ENCODE data around the gene PEPD. TPM values are rescaled to one million over a fixed set of nuclear protein-coding genes. Genes with fewer than 3 reads are reported as not detected.
A peak's percentile ranks its signal among the peaks of the same experiment; 100 is the strongest.

Gene PEPD
- total RNA-seq, 4 donors from 2014 or later = 40.1 to 61.4 (median 53.4) TPM

GRCh38 chr19:33513424-33513823, 8.2 kb downstream of the PEPD start:
- Histone ChIP-seq H3K27me3 (no peaks in the 10 kb centered on the region), H3K4me3 (no peak overlapping the region), H3K36me3 (peaks cover 0 to 37% (median 0%) of the 10 kb centered on the region in 3 donors), H3K9me3 (no peaks in the 10 kb centered on the region), H3K27ac (no peak overlapping the region), H3K4me1 (peaks cover 10 to 38% (median 11%) of the 10 kb centered on the region in 3 donors)
- TF ChIP-seq POLR2A (IDR thresholded peaks at IDR 0.05) = no peak
- TF ChIP-seq CTCF (IDR thresholded peaks at IDR 0.05) = no peak
- WGBS, 2 donors = 87 to 88% methylated on average over 9 of the region's 9 CpGs
- intact Hi-C loops (cut with DNase I) = no loop called here
- no peak for DNase-seq

- Histone ChIP-seq H3K36me3 (peaks cover 0 to 40% (median 0%) of the 10 kb centered on the region in 3 donors), H3K4me3 (no peak overlapping the region), H3K27ac (no peak overlapping the region), H3K9me3 (no peaks in the 10 kb centered on the region), H3K27me3 (no peaks in the 10 kb centered on the region), H3K4me1 (peaks cover 10 to 41% (median 19%) of the 10 kb centered on the region in 3 donors)
- intact Hi-C loops (cut with DNase I) = no loop called here
- DNase-seq = no peak
- WGBS, 2 donors = 91 to 98% methylated on average over 6 to 14 of the region's 23 CpGs
- TF ChIP-seq CTCF (IDR thresholded peaks at IDR 0.05) = no peak
- no peak for TF ChIP-seq POLR2A (IDR thresholded peaks at IDR 0.05)
Observed at GRCh38 chr19:33512580-33513137, 8.9 kb downstream of the PEPD start.

- Histone ChIP-seq H3K4me3 (no peak overlapping the region), H3K27me3 (no peaks in the 10 kb centered on the region), H3K27ac (no peak overlapping the region), H3K4me1 (peaks cover 10 to 48% (median 25%) of the 10 kb centered on the region in 3 donors), H3K36me3 (peaks cover 0 to 40% (median 0%) of the 10 kb centered on the region in 3 donors), H3K9me3 (no peaks in the 10 kb centered on the region)
- DNase-seq = no peak
- WGBS, 2 donors = 92 to 100% methylated on average over 1 of the region's 3 CpGs
- TF ChIP-seq POLR2A (IDR thresholded peaks at IDR 0.05) = no peak
- TF ChIP-seq CTCF (IDR thresholded peaks at IDR 0.05) = no peak
- intact Hi-C loops (cut with DNase I) = no loop called here
Observed at GRCh38 chr19:33512021-33512420, 9.6 kb downstream of the PEPD start.

GRCh38 chr19:33511346-33511745, 10.2 kb downstream of the PEPD start:
- WGBS, 2 donors = 86 to 88% methylated on average over 6 to 12 of the region's 13 CpGs
- H3K36me3 ChIP-seq = peaks cover 0 to 40% (median 0%) of the 10 kb centered on the region in 3 donors
- TF ChIP-seq CTCF (IDR thresholded peaks at IDR 0.05) (no peak), POLR2A (IDR thresholded peaks at IDR 0.05) (no peak)
- H3K9me3 ChIP-seq = no peaks in the 10 kb centered on the region
- intact Hi-C loops (cut with DNase I) = no loop called here
- H3K27ac ChIP-seq = no peak overlapping the region
- H3K4me1 ChIP-seq = peaks cover 10 to 55% (median 26%) of the 10 kb centered on the region in 3 donors
- no peaks in the 10 kb centered on the region for H3K27me3 ChIP-seq
- DNase-seq = no peak
- no peak overlapping the region for H3K4me3 ChIP-seq

- no peaks in the 10 kb centered on the region for H3K9me3 ChIP-seq
- H3K27me3 ChIP-seq = no peaks in the 10 kb centered on the region
- peaks cover 10 to 56% (median 26%) of the 10 kb centered on the region in 3 donors for H3K4me1 ChIP-seq
- peaks cover 0 to 40% (median 0%) of the 10 kb centered on the region in 3 donors for H3K36me3 ChIP-seq
- intact Hi-C loops (cut with DNase I) = no loop called here
- no peak for TF ChIP-seq CTCF (IDR thresholded peaks at IDR 0.05)
- no peak for TF ChIP-seq POLR2A (IDR thresholded peaks at IDR 0.05)
- no peak overlapping the region for H3K4me3 ChIP-seq
- H3K27ac ChIP-seq = peak overlapping the region in 1 of 4 donors; percentile 76
- WGBS, 2 donors = 70 to 86% methylated on average over 3 to 6 of the region's 11 CpGs
- DNase-seq = no peak
Observed at GRCh38 chr19:33510462-33511194, 11.0 kb downstream of the PEPD start.

Measured in esophagus squamous epithelium (tissue), 5 donors.